Inferior parietal cortex (tissue), 1 donor: ENCODE results near the gene CYP27A1.

ENCODE experiments used
- DNase-seq: peaks from one replicate; pipeline ENCODE4 v3.0.0-alpha.2; 2016; ENCODE audit errors: extremely low spot score

The CYP27A1 gene

DNA sequence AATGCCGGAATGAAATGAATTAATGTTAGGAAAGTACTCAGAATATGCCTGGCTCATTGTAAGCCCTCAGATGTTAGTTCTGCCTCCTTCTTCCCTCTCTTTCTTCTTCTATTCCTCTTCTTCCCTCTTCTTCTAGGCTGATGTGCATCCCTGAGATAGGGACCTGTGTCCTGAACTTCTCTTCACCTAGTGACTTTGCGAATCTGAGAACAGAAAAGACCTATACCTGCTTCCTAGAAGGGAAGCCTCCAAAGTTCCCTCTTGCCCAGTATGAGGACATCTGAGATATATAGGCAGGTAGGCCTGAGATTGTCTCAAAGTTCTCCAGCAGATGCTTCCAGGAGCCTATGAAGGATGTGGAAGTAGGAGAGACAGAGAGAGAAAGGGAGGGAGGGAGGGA lies 8.1 kb upstream of the CYP27A1 start:
- no peak for DNase-seq

DNA sequence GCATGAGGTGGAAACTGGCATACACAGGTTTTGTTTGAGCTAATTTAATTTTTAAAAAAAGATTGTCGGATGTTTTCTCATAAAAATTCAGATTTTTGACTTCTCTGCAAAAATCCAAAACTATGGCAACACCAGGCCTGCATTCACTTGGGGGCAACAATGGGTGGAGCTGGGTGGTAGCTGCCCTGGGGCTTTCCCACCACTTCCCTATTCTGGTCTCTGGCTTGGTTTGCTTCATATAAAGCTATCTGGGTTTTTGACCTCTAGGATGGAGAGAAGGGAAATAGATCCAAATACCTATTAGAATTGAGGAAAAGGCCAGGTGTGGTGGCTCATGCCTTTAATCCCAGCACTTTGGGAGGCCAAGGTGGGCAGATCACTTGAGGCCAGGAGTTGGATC lies 5.5 kb upstream of the CYP27A1 start:
- DNase-seq = no peak

DNA sequence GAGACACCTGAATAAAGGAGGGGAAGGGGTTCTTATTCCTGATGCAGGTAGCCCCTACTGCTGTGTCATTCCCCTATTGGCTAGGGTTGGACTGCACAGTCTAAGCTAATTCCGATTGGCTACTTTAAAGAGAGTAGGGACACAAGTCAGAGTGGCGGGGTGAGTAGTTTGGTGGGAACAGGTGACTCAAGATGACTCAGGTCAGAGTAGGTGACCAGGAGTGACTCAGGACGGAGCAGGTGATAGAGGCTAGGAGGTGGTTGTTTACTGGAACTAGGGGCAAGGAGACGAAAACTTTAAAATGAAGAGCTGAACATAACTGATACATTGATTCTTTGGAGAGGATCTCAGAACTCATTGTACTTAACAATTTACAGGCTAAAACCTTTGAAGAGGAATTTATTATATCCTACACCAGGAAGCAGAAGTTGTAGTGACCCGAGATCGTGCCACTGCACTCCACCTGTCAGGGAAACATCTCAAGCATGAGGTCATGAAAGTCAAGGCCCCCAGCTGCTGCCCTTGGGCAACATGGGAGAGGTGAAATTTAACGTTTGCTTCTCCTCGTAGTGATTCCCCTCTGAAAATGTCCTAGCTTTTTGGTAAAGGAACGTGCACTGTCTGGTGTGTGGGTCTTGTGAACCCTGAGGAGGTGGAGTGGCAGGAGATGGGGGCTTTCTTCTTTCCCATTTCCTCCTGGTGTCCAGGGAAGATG lies 4.5 kb upstream of the CYP27A1 start:
- no peak for DNase-seq

DNA sequence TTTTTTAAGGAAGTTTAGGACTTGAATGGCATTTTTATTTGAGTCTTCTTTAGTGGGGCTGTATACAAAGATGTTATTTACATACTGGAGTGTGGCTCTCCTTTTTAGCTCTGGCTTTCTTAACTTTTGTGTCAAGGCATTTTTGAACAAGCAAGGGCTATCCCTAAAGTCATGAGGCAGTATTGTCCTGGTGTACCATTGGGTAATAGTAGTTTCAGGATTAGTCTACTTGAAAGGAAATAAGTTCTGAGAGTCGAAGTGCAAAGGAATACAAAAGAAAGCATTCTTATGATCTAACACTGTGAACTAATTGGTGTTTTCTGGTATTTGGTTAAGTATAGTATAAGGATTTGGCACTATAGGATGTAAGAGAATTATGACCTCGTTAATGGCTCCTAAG lies 1.9 kb upstream of the CYP27A1 start:
- DNase-seq = no peak

DNA sequence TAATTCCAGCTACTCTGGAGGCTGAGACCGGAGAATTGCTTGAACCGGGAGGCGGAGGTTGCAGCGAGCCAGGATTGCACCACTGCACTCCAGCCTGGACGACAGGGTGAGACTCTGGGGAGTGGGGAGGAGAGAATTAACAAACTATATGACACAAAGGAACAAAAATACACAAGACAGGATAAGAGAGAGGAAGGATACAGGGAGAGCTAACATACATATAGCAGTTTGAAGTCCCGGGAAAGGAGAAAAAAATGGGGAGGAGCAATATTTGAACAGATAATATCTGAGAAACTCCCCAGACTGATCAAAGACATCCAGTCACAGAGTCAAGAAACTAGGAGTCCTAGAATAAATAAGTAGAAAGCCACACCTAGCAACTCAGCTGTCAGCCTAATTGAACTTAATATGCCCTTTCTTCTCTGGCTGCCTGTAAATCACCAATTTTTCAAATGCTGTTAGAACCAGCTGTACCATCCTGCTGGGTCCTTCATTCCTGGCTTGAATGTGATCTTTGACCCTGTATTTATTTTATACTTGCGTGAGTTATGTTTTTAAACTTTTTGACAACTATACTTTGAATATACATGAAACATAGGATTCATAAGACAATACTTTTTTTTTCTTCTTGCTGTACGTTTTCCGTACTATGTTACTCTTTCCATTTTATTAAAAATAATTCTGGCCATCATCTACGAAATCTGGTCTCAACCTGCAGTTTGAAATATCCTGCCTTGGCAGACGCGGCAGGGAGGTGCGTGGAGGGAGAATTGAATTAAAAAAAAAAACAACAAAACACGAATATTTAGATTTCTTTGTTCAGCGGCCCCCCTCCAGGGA lies 876 bp upstream of the CYP27A1 start:
- peak; percentile 22 for DNase-seq

DNA sequence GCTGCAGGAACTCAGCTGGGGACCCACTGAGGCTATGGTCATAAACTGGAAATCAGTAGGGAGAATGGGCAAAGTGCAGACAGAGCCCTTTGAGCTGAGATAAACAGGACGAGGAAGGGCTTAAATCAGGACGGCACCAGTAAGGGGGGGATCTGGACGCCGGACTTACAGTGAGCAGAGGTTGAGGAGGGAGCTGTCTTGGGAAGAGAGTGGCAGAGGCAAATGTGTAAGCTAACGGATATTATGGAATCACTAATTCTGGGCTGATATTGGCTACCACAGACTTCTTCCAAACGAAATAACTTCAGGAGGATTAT lies 539 bp downstream of the CYP27A1 start:
- no peak for DNase-seq

DNA sequence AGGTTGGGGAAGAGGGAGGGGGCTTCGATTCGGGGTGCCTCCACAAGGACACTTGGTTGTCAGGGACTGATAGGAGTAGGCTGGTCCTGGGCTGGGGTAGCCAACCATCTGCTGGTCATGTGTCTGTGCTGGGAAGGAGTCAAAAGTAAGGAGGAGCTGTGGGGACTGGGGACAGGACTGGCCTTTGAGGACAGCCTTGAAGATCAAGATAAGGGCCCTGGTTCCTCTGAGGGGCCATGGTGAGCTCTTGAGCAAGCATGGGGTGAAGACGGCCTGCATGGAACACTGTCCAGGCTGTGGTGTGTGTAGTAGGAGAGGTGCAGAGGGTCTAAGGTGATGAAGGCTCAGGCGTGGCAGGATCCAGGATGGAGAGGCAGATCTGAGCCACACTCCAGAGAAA lies 1.7 kb downstream of the CYP27A1 start:
- no peak for DNase-seq

DNA sequence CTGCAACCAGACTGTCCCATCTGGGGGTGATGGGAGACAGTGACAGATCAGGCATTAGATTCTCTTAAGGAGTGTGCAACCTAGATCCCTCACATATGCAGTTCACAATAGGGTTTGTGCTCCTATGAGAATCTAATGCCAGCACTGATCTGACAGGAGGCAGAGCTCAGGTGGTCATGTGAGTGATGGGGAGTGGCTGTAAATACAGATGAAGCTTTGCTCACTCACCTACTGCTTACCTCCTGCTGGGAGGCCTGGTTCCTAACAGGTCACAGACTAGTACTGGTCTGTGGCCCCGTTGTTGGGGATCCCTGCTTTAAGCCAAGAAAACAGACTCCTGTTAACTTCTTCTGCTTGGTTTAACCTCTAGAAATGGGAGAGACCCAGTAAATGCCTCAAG lies 3.2 kb downstream of the CYP27A1 start:
- no peak for DNase-seq

DNA sequence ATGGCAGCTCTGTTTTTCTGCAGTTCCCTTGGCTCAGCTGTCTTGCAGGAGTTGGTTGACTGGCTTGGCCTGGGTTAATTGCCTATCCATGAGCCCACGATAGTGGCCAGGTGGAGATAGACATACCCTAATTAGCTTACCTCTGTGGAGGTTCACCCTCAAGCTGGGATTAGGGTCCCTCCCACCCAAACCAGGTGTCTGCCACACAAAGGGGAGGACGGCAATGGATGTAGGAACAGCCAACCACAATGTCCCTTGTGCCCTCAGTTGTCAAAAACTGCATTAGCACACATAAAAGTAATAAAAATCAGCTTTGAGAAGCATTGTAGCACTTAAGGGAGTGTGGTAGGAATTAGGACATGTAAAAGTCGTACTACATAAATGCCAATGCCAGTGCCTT lies 4.2 kb downstream of the CYP27A1 start:
- no peak for DNase-seq

DNA sequence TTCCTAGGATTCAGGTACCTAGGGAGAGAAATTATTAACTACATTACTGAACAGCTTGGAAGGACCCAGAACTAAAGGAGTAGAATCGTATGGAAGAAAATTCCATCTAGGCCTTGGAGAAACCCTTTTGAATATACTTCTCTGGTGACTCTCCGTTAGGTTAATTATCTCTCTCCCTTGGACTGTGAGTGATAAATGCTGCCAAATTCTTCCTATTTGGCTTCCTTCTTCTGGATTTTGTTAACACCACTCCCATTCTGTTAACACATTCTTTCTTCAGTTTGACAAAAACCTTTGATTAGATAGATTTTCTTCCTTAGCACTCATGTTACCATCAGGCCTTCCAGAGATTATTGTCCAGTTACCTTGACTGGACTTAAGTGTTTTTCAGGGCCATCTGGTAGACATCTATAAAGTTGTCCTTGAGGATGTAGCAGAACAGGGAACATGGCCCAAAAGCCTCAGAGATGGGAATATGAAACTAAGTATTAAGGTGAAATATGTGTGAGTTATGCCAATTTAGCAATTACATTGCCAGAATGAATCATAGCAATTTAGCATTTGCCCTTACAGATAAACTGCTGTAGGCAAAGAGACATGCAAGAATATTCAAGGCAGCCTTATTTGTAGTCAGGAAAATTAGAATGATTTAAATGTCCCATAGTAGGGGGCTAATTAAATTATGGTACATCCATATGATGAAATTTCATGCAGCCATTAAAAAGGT lies 6.7 kb downstream of the CYP27A1 start:
- no peak for DNase-seq

DNA sequence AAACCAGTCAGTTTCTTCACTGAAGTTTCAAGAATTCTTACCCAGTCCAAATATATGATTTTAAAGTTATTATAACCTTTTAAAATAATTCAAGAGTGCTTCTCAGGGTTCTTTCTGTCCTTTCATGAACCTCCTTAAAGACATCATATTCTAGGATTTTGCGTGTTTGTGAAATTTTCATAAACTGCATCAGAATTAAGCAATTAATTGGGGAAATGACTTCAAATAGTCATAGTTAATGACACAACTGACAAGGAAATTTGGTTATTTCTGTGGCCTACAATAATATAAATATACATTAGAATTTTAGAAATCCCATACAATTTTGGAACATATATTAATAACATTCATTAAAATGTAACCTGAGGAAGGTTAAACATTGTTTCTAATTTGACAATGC lies 10.5 kb downstream of the CYP27A1 start:
- DNase-seq = no peak

DNA sequence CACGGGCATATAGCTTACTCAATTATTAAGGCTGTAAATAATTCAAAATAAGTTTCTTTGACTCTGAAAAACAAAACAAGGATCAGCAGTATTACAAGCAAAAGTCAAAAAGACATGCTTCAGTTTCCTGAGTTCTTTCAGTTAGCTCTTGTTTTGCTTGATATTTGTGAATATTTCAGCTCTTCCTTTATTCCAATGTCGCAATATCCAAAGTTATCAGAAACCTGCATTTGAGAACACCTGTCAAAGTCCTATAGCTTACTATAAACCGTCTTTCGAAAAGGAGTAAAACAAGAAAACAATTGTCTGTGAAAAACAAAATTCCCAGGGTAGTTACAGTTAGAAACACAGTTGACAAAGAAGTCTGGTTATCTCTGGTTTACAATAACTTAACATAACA lies 14.7 kb downstream of the CYP27A1 start:
- no peak for DNase-seq

DNA sequence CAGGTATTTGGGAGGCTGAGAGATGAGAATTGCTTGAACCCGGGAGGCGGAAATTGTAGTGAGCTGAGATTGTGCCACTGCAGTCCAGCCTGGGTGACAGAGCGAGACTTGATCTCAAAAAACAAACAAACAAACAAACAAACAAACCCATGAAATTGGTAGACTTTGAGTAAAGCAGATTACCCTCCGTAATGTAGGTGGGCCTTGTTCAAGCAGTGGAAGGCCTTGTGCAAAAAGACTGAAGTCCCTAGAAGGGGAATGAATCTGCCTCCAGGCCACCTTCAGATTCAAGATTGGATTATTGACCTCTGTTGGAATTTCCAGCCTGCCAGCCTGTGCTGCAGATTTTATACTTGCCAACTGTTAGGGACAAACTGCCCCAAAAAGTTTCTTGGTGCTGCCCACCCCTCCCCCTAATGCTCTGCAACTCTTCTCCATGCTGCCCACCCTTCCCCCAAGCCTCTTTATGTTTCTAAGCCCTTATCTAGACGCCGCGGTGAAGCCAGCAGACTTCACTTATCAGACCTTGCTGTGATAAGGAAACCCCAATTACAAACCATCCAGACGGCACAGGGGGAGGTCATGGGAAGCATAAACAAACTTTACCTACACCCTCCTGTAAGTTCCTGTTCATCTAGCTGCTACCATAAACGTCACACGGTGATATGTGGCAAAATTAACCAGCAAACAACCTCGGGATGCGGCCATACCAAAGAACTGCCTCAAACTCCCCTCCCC lies 17.0 kb downstream of the CYP27A1 start:
- no peak for DNase-seq

DNA sequence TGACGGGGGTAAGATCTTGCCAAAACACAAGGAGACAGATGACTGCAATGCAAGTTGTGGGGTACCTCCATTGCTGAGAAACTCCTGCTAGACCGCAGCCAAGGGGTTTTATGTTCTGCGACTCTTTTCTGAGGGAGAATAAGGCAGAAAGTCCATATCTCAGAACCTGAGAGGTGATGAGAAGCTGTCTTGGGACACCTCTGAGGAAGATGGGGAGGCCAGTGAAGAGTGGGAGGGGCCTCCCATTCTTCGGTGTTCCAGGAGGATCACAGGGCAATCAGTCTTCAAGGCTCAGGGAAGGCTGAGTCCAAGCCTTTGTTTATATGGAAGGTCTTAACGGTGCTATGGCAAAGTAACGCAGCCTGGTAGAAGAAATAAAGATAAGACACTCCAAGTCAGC lies 18.0 kb downstream of the CYP27A1 start:
- DNase-seq = no peak

DNA sequence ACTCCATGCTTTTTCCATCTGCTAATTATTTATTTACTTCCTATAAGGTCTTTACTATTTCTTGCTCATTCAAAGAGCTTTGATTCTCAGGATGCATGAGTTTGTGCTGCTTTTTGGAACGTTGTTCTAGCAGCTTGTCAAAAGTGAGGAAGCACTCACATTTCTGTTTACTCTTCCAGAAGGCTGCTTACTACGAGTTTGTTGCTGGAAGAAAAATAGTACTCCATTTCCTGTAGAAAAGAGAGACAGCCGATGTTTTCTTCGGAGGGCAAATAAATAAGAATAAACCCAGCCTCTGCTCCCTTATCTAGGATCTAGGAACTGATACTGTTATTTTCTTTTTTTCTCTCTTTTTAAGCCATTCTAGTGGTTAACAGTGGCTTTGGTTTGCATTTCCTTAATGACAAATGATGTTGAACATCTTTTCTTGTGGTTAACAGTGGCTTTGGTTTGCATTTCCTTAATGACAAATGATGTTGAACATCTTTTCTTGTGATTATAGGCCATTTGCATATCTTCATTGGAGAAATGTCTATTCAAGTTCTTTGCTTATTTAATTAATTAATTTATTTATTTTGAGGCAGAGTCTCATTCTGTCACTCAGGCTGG lies 20.5 kb downstream of the CYP27A1 start:
- no peak for DNase-seq

DNA sequence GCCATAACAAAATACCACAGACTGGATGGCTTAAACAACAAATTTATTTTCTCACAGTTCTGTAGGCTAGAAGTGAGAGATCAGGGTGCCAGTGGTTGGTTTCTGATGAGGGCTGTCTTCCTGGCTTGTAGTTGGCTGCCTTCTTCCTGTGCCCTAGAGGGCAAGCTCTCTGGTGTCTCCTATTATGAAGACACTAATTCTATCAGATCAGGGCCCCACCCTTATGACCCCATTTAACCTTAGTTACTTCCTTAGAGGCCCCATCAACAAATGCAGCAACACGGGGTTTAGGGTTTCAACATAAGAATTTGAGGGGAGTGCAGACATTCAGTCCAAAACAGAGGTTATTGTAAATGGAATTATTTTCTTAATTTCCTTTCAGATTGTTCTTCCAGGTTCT lies 22.9 kb downstream of the CYP27A1 start:
- DNase-seq = no peak

DNA sequence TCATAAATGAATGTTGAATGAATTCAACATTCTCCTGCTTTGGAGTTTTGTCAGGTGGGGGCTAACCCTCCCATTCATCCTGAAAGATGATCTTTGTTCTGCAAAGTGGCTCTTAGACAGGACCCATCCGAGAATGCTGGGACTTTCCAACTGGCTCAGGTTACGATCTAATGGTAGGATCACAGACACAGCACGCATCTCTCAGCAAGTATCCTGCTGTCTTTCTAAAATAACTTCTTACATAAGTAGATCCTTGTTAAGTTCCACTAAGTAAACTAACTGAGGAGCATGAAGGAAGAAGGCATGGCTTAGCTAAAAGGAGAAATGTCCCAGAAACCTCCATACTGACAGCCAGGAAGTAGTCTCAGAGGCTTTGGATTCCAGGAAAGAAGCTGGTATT lies 23.7 kb downstream of the CYP27A1 start:
- no peak for DNase-seq

DNA sequence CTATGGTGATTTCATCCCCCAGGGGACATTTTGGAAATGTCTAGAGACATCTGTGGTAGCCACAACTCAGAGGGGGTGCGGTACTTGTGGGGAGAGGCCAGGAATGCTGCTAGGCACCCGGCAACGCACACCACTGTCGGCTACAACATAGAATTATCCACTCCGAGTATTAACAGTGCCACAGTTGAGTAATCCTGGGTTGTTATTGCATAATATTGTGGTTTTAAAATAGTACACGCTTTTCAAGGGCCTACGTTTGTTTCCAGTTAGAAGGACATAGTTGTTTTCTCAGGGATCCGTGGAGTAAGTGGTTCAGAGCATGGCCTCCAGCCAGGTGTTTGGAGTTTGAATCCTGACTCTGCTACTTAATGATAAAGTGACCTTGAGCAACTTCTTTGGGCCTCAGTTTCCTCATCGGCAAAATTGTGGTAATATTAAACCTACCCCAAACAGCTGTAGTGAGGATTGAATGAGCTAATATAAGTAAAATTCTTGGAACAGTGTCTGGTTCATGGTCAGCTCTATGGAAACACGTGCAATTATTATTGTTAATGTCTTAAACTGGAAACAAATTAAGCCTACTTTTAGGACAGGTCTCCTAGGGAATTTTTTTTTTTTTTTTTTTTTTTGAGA lies 24.5 kb downstream of the CYP27A1 start:
- DNase-seq = no peak

DNA sequence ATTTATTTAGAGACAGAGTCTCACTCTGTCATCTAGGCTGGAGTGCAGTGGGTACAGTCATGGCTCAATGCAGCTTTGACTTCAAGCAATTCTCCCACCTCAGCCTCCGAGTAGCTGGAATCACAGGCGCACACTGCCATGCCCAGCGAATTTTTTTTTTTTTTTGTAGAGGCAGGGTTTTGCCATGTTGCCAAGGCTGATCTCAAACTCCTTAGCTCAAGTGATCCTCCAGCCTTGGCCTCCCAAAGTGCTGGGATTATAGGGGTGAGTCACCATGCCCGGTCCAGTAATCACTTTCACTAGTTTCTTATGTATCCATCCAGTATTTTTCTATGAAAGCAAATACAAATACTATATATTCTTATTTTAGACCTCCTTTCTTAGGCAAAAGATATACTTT lies 25.7 kb downstream of the CYP27A1 start:
- DNase-seq = no peak

DNA sequence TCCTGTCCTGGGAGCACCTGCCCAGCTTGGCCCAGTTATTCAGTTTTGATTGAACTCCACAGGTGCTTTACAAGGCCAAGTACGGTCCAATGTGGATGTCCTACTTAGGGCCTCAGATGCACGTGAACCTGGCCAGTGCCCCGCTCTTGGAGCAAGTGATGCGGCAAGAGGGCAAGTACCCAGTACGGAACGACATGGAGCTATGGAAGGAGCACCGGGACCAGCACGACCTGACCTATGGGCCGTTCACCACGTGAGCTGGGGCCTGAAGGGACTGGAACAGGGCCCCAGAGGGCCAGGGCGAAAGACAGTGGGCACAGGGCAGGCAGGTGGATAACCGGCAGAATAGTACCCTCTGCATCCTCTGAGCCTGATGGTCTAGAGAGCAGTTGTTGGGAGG lies 27.6 kb downstream of the CYP27A1 start:
- no peak for DNase-seq

DNA sequence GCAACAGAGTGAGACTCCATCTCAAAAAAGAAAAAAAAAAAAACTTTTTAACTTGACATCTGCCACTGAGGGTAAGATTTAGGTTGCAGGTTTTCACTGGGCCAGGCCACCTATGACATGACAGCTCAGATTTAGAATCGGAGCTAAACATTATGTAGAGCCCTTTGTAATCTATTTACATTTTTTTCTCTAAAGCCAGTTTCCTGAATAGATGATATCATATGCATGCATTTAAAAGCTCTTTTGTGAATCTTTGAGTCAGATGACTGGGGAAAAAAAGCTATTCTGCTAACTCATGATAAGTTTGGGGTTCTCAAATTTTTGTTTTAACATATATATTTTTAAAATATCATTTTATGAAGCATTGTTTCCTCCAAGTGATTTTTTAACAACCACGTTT lies 28.3 kb downstream of the CYP27A1 start:
- DNase-seq = no peak
